HepG2 (cell line): ENCODE measurements around the gene SLCO2B1. TPM values are rescaled to one million over a fixed set of nuclear protein-coding genes. Genes with fewer than 3 reads are reported as not detected.

Experiments
- ARHGAP35 ChIP-seq: sonication (generic); formaldehyde crosslinking; IDR thresholded peaks from 2 replicates; pipeline ENCODE4 v1.9.0; 2022; ENCODE audit warnings: mild to moderate bottlenecking, inconsistent platforms, moderate library complexity, missing genetic modification reagents, borderline replicate concordance
- ARID3A ChIP-seq: IDR thresholded peaks from 2 replicates; pipeline ENCODE4 v1.6.1; 2012; ENCODE audit warnings: low read depth, low read length, improper control_type of control experiment
- ASH2L ChIP-seq: fragments of 300-600, 200-600 bp; sonication (generic); IDR thresholded peaks from 2 replicates; pipeline ENCODE4 v1.7.0; 2017; ENCODE audit warnings: low read depth, mild to moderate bottlenecking, moderate library complexity, mixed read lengths, low read length; ENCODE audit not compliant: insufficient read length
- ATF7 ChIP-seq, 2 experiments: fragments of 450-650 bp in 1 of 2; sonication (generic) in 1 of 2; formaldehyde crosslinking in 1 of 2; IDR thresholded peaks; 2 replicates each; pipeline versions ENCODE4 v1.4.0 to v1.6.1; 2016 to 2020; ENCODE audit warnings: antibody characterized with exemption in 1 of 2, mild to moderate bottlenecking in 1 of 2, missing genetic modification reagents in 1 of 2
- FOXA3 ChIP-seq: IDR thresholded peaks from 2 replicates; pipeline ENCODE4 v1.6.1; 2016; ENCODE audit warnings: missing genetic modification reagents, missing compliant biosample characterization
- FOXJ3 ChIP-seq: sonication (generic); formaldehyde crosslinking; IDR thresholded peaks from 2 replicates; pipeline ENCODE4 v1.4.0; 2020; ENCODE audit warnings: missing genetic modification reagents, mild to moderate bottlenecking, borderline replicate concordance
- FOXP4 ChIP-seq: sonication (generic); formaldehyde crosslinking; IDR thresholded peaks from 2 replicates; pipeline ENCODE4 v1.4.0; 2020; ENCODE audit warnings: missing genetic modification reagents
- IRF2 ChIP-seq: IDR thresholded peaks from 2 replicates; pipeline ENCODE4 v1.6.1; 2018; ENCODE audit warnings: missing genetic modification reagents, missing compliant biosample characterization
- MAZ ChIP-seq, 2 experiments: sonication (generic) in 1 of 2; formaldehyde crosslinking in 1 of 2; IDR thresholded peaks; 2 replicates each; pipeline versions ENCODE4 v1.5.0 to v1.6.1; 2012 to 2020; ENCODE audit warnings: low read depth in 2 of 2, mild to moderate bottlenecking in 2 of 2, borderline replicate concordance in 1 of 2, improper control_type of control experiment in 1 of 2, low read length in 1 of 2, missing genetic modification reagents in 1 of 2, moderate library complexity in 1 of 2
- NCOA1 ChIP-seq: sonication (generic); formaldehyde crosslinking; IDR thresholded peaks from 2 replicates; pipeline ENCODE4 v1.9.0; 2021; ENCODE audit warnings: missing genetic modification reagents
- NONO ChIP-seq, 2 experiments: fragments of 450-650 bp in 1 of 2; sonication (generic) in 1 of 2; formaldehyde crosslinking in 1 of 2; IDR thresholded peaks in 1 of 2; conservative IDR thresholded peaks in 1 of 2; 2 replicates each; pipeline versions ENCODE4 v1.6.1 to v1.8.0; 2017 to 2022; ENCODE audit warnings: mild to moderate bottlenecking in 1 of 2, missing genetic modification reagents in 1 of 2, moderate library complexity in 1 of 2
- PLSCR1 ChIP-seq: sonication (generic); formaldehyde crosslinking; IDR thresholded peaks from 2 replicates; pipeline ENCODE4 v1.5.0; 2020; ENCODE audit warnings: missing genetic modification reagents, mild to moderate bottlenecking, borderline replicate concordance
- ZBTB25 ChIP-seq: IDR thresholded peaks from 2 replicates; pipeline ENCODE4 v1.6.1; 2018; ENCODE audit warnings: missing genetic modification reagents
- ZNF280B ChIP-seq: sonication (generic); formaldehyde crosslinking; IDR thresholded peaks from 2 replicates; pipeline ENCODE4 v1.5.0; 2020; ENCODE audit warnings: missing genetic modification reagents, mild to moderate bottlenecking, borderline replicate concordance
- ZNF3 ChIP-seq: IDR thresholded peaks from 2 replicates; pipeline ENCODE4 v1.7.0; 2017; ENCODE audit warnings: inconsistent platforms
- ZSCAN29 ChIP-seq: sonication (generic); formaldehyde crosslinking; conservative IDR thresholded peaks from 2 replicates; pipeline ENCODE4 v1.4.0; 2020; ENCODE audit warnings: mild to moderate bottlenecking, missing genetic modification reagents
- polyA plus RNA-seq, 8 experiments: library from polyadenylated mRNA; depleted of rRNA in 3 of 8; stranded (reverse) in 7 of 8; unstranded in 1 of 8; fragments of >200 nt; fragmentation: Illumina TruSeq in 4 of 8; extraction: Trizol in 4 of 8; gene quantifications; 2 replicates each; pipeline versions ENCODE4 v1.2.1 to v1.2.3, GENCODE V29; 2011 to 2016; ENCODE audit warnings: low read depth in 4 of 8, missing spikeins in 1 of 8, mixed read lengths in 1 of 8; ENCODE audit not compliant: insufficient read depth in 1 of 8
- total RNA-seq, 5 experiments: library from RNA; depleted of rRNA; stranded (reverse); fragments of >200 nt; fragmentation: Illumina TruSeq; extraction: Trizol; gene quantifications; 2 replicates each; pipeline ENCODE4 v1.2.3, GENCODE V29; 2016; ENCODE audit warnings: low read depth in 1 of 5

SLCO2B1 gene
- total and polyA plus RNA-seq, 2 of the 13 experiments (the other 11 are each of a cell fraction or from before 2014, with no cell fraction given), result 15.3 to 19.8 TPM

- TF ChIP-seq ZBTB25 (CRISPR knock-in tag) (no peak), NCOA1 (no peak; the same call in 1 of the 2 replicates), ATF7 (IDR thresholded peaks at IDR 0.05) (0 out of 2 replicates have a peak, but pooled peaks have one; percentile 21), ATF7 (CRISPR knock-in tag; IDR thresholded peaks at IDR 0.05) (no peak), FOXP4 (CRISPR knock-in tag) (peak; percentile 67), ZSCAN29 (CRISPR knock-in tag) (peak; percentile 19; the same call in 1 of the 2 replicates), PLSCR1 (no peak), ZNF3 (no peak), ZNF280B (CRISPR knock-in tag) (no peak), FOXA3 (CRISPR knock-in tag) (peak; percentile 82), MAZ (IDR thresholded peaks at IDR 0.05; ENCODE audit: borderline replicate concordance, low read depth, low read length) (no peak), MAZ (CRISPR knock-in tag; IDR thresholded peaks at IDR 0.05; ENCODE audit: low read depth) (peak; percentile 74), FOXJ3 (CRISPR knock-in tag) (peak; percentile 82; the same call in 1 of the 2 replicates), IRF2 (CRISPR knock-in tag) (no peak), ARHGAP35 (no peak), ASH2L (peak; percentile 83), NONO (IDR thresholded peaks at IDR 0.05) (no peak), NONO (CRISPR knock-in tag; conservative IDR thresholded peaks at IDR 0.05) (peak; percentile 78), ARID3A (peak; percentile 71)
These were observed 4.9 kb downstream of the SLCO2B1 start (continued) for GRCh38 chr11:75155570-75156422.
